ENCODE results near the gene ING1. TPM values are rescaled to one million over a fixed set of nuclear protein-coding genes. Genes with fewer than 3 reads are reported as not detected.

ING1 gene
- total RNA-seq (2021): 19.3 and 22.0 TPM in 2 replicates
- percentile 79 among the genes with signal in this experiment for Bru-seq, nascent RNA
- percentile 83 among the genes with signal in this experiment for BruChase-seq, experiment 1, labeled RNA remaining after a 2-hour chase
- BruChase-seq, experiment 2, labeled RNA remaining after a 6-hour chase: percentile 67 among the genes with signal in this experiment
- long read RNA-seq, full-length matches to known transcripts: 80 of 88 reads
- long read RNA-seq, partial matches to known transcripts: 0 of 88 reads
- long read RNA-seq, other reads (novel, unspliced or antisense): 8 of 88 reads

- Histone ChIP-seq H3K4me1 (ENCODE audit: insufficient read depth, low read length, poor library complexity, severe bottlenecking) (peaks cover 4% of the 10 kb centered on the region), H3K27me3 (replicated peaks; ENCODE audit: insufficient read depth, low read depth, low read length, poor library complexity) (no peaks in the 10 kb centered on the region), H3K27ac (ENCODE audit: low read depth, low read length, poor library complexity, severe bottlenecking) (peak within 1 kb of the TSS; percentile 99), H3K9me3 (ENCODE audit: low read depth, low read length, poor library complexity, severe bottlenecking) (no peaks in the 10 kb centered on the region), H3K36me3 (ENCODE audit: insufficient read depth, low read length, poor library complexity, severe bottlenecking) (no peaks in the 10 kb centered on the region), H3K4me3 (ENCODE audit: low read depth, low read length, poor library complexity, severe bottlenecking) (peak within 1 kb of the TSS; percentile 95)
- no peak for TF ChIP-seq EZH2 (IDR thresholded peaks at IDR 0.05; ENCODE audit: borderline replicate concordance, low read depth, low read length, poor library complexity, severe bottlenecking)
- intact Hi-C loops (cut with micrococcal nuclease; ENCODE audit: unreplicated experiment): loop anchor here (10.0 kb wide), 2 partner anchors 389 to 489 kb away; no protein-coding TSS in a partner anchor
- ChIA-PET CTCF (no interaction called here), POLR2A (ENCODE audit: low non-redundant PET) (no interaction called here)
- DNase-seq (ENCODE audit: low spot score): no peak
- BruUV-seq (replicated peaks): no TSS peak
Observed at GRCh38 chr13:110713642-110713952, at the start of gene ING1. ING1 (plus strand) TSS chr13:110713700; CDS start chr13:110714150, 450 bp downstream.

GRCh38 chr13:110664041-110664440, 49.5 kb upstream of the ING1 start:
- Histone ChIP-seq H3K4me1 (ENCODE audit: insufficient read depth, low read length, poor library complexity, severe bottlenecking) (no peaks in the 10 kb centered on the region), H3K4me3 (ENCODE audit: low read depth, low read length, poor library complexity, severe bottlenecking) (no peak overlapping the region), H3K36me3 (ENCODE audit: insufficient read depth, low read length, poor library complexity, severe bottlenecking) (peaks cover 72% of the 10 kb centered on the region), H3K9me3 (ENCODE audit: low read depth, low read length, poor library complexity, severe bottlenecking) (peaks cover 13% of the 10 kb centered on the region), H3K27ac (ENCODE audit: low read depth, low read length, poor library complexity, severe bottlenecking) (no peak overlapping the region), H3K27me3 (replicated peaks; ENCODE audit: insufficient read depth, low read depth, low read length, poor library complexity) (no peaks in the 10 kb centered on the region)
- ChIA-PET POLR2A (ENCODE audit: low non-redundant PET) (no interaction called here), CTCF (no interaction called here)
- TF ChIP-seq CTCF (conservative IDR thresholded peaks at IDR 0.05; ENCODE audit: low read depth, low read length) (no peak), EZH2 (IDR thresholded peaks at IDR 0.05; ENCODE audit: borderline replicate concordance, low read depth, low read length, poor library complexity, severe bottlenecking) (no peak)
- DNase-seq (ENCODE audit: low spot score): no peak
- intact Hi-C loops (cut with micrococcal nuclease; ENCODE audit: unreplicated experiment): no loop called here
- BruUV-seq (replicated peaks): no TSS peak

- Histone ChIP-seq H3K27me3 (replicated peaks; ENCODE audit: insufficient read depth, low read depth, low read length, poor library complexity) (no peaks in the 10 kb centered on the region), H3K36me3 (ENCODE audit: insufficient read depth, low read length, poor library complexity, severe bottlenecking) (peaks cover 77% of the 10 kb centered on the region), H3K9me3 (ENCODE audit: low read depth, low read length, poor library complexity, severe bottlenecking) (peaks cover 13% of the 10 kb centered on the region), H3K4me1 (ENCODE audit: insufficient read depth, low read length, poor library complexity, severe bottlenecking) (no peaks in the 10 kb centered on the region), H3K27ac (ENCODE audit: low read depth, low read length, poor library complexity, severe bottlenecking) (no peak overlapping the region), H3K4me3 (ENCODE audit: low read depth, low read length, poor library complexity, severe bottlenecking) (no peak overlapping the region)
- intact Hi-C loops (cut with micrococcal nuclease; ENCODE audit: unreplicated experiment): no loop called here
- BruUV-seq (replicated peaks): no TSS peak
- TF ChIP-seq EZH2 (IDR thresholded peaks at IDR 0.05; ENCODE audit: borderline replicate concordance, low read depth, low read length, poor library complexity, severe bottlenecking): no peak
- no peak for TF ChIP-seq CTCF (conservative IDR thresholded peaks at IDR 0.05; ENCODE audit: low read depth, low read length)
- DNase-seq (ENCODE audit: low spot score): no peak
- ChIA-PET POLR2A (ENCODE audit: low non-redundant PET) (no interaction called here), CTCF (no interaction called here)
Observed at GRCh38 chr13:110664673-110665072, 48.8 kb upstream of the ING1 start.
